ENCODE results near the gene ELOVL1.

DNA sequence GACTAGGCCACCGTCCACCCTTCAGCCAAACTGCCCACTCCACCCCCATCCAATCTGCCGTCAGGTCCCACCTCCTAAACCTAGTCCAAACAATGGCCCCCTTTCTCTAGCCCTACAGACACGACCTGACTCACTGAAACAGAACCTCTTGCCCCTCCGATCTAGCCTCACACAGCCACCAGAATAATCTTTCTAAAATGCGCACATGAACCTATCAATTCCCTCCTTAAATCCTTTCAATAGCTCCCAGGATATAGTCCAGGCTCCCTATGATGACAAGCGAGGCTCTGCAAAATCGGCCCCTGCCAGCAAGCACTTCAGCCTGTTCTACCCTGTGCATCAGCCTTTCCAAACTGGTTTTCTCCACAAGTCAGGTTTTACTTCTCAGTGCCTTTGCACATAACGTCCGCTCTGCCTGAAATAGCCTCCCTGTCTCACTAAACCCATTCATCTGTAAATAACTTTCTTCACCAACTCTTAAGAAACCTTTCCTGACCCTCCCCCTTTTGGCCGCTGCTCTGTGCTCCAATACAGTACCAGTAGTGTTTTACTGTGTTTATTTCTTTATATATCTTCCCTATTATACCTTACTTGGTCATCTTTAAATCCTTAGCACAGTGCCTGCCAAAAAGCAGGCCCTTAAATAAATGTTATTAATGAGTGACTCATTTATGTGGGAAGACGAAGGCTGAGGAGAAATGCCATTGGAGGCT is 18.1 kb downstream of the ELOVL1 start:
- TF ChIP-seq ZFX (IDR thresholded peaks at IDR 0.05): no peak
- TF ChIP-seq, protein P1, sequence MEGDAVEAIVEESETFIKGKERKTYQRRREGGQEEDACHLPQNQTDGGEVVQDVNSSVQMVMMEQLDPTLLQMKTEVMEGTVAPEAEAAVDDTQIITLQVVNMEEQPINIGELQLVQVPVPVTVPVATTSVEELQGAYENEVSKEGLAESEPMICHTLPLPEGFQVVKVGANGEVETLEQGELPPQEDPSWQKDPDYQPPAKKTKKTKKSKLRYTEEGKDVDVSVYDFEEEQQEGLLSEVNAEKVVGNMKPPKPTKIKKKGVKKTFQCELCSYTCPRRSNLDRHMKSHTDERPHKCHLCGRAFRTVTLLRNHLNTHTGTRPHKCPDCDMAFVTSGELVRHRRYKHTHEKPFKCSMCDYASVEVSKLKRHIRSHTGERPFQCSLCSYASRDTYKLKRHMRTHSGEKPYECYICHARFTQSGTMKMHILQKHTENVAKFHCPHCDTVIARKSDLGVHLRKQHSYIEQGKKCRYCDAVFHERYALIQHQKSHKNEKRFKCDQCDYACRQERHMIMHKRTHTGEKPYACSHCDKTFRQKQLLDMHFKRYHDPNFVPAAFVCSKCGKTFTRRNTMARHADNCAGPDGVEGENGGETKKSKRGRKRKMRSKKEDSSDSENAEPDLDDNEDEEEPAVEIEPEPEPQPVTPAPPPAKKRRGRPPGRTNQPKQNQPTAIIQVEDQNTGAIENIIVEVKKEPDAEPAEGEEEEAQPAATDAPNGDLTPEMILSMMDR (conservative IDR thresholded peaks at IDR 0.05): no peak

All from C4-2B (cell line).